Brain microvascular endothelial cell (primary cell): ENCODE measurements around the gene BAZ1B.
"Not testable (repeated sequence)": the region's sequence is repeated elsewhere in the genome, so short reads cannot be mapped to it uniquely, and the experiment has no call there.

Experiments used
- DNase-seq: peaks from one replicate; pipeline ENCODE4 v3.0.0-alpha.2; 2020
- H3K27ac ChIP-seq: fragments of 250-450 bp; sonication (Bioruptor Pico); 2 replicates; pipeline ENCODE4 v1.5.1; 2020; ENCODE audit warnings: mild to moderate bottlenecking, moderate library complexity
- H3K27me3 ChIP-seq: fragments of 250-450 bp; sonication (Bioruptor Pico); replicated peaks from 2 replicates; pipeline ENCODE4 v1.5.1; 2020; ENCODE audit warnings: mild to moderate bottlenecking
- H3K36me3 ChIP-seq: fragments of 250-450 bp; sonication (Bioruptor Pico); replicated peaks from 2 replicates; pipeline ENCODE4 v1.5.1; 2020; ENCODE audit warnings: mild to moderate bottlenecking
- H3K4me3 ChIP-seq: 2 replicates; pipeline ENCODE4 v1.5.1; 2011; ENCODE audit warnings: low read depth, mild to moderate bottlenecking, control low read depth, low read length, moderate library complexity
- CTCF ChIP-seq: IDR thresholded peaks from 2 replicates; pipeline ENCODE4 v1.5.1; 2011; ENCODE audit warnings: low read depth, mild to moderate bottlenecking, moderate library complexity, low read length, control low read depth, inconsistent platforms; ENCODE audit errors: missing control alignments
- in situ Hi-C: cut with HindIII; loops from 2 replicates; pipeline ENCODE4 v1.10.0; 2017; ENCODE audit warnings: low sequenced_read_pairs, low pct_ligation_motif_present

BAZ1B gene

GRCh38 chr7:73470208-73470607 is 51.9 kb downstream of the BAZ1B start:
- no peak for TF ChIP-seq CTCF
- H3K27ac ChIP-seq: no peak overlapping the region
- no peaks in the 10 kb centered on the region for H3K27me3 ChIP-seq
- in situ Hi-C loops: no loop called here
- peaks cover 57% of the 10 kb centered on the region for H3K36me3 ChIP-seq
- DNase-seq: no peak
- no peak overlapping the region for H3K4me3 ChIP-seq

- H3K27me3 ChIP-seq, DNase-seq, H3K4me3 ChIP-seq, H3K27ac ChIP-seq, in situ Hi-C loops: not testable (repeated sequence)
- peaks cover 70% of the 10 kb centered on the region for H3K36me3 ChIP-seq
Observed at GRCh38 chr7:73467046-73467445, 55.0 kb downstream of the BAZ1B start.

- in situ Hi-C loops: no loop called here
- Histone ChIP-seq H3K4me3 (no peak overlapping the region), H3K36me3 (peaks cover 78% of the 10 kb centered on the region), H3K27me3 (no peaks in the 10 kb centered on the region), H3K27ac (no peak overlapping the region)
- DNase-seq: no peak
- no peak for TF ChIP-seq CTCF
Observed at GRCh38 chr7:73466112-73466511, 56.0 kb downstream of the BAZ1B start.

GRCh38 chr7:73463966-73464365 is 58.1 kb downstream of the BAZ1B start:
- Histone ChIP-seq H3K27ac (no peak overlapping the region), H3K36me3 (peaks cover 81% of the 10 kb centered on the region), H3K27me3 (no peaks in the 10 kb centered on the region), H3K4me3 (no peak overlapping the region)
- no peak for DNase-seq
- TF ChIP-seq CTCF: no peak
- in situ Hi-C loops: no loop called here

GRCh38 chr7:73463260-73463659 is 58.8 kb downstream of the BAZ1B start:
- H3K27ac ChIP-seq: no peak overlapping the region
- H3K4me3 ChIP-seq: no peak overlapping the region
- DNase-seq: no peak
- no peak for TF ChIP-seq CTCF
- peaks cover 79% of the 10 kb centered on the region for H3K36me3 ChIP-seq
- in situ Hi-C loops: no loop called here
- H3K27me3 ChIP-seq: no peaks in the 10 kb centered on the region

- no peak overlapping the region for H3K27ac ChIP-seq
- H3K4me3 ChIP-seq: no peak overlapping the region
- TF ChIP-seq CTCF: no peak
- peaks cover 79% of the 10 kb centered on the region for H3K36me3 ChIP-seq
- in situ Hi-C loops: no loop called here
- DNase-seq: no peak
- H3K27me3 ChIP-seq: no peaks in the 10 kb centered on the region
Observed at GRCh38 chr7:73461782-73462285, 60.3 kb downstream of the BAZ1B start.
